Measurements from ENCODE around the gene NLN.

GRCh38 chr5:65819215-65819904 lies 97.4 kb downstream of the NLN start:
- TF ChIP-seq TARDBP (IDR thresholded peaks at IDR 0.05): no peak
- TF ChIP-seq GATAD2A (IDR thresholded peaks at IDR 0.05): no peak
- no peak for TF ChIP-seq CTCF (IDR thresholded peaks at IDR 0.05 in 2 of 3, conservative IDR thresholded peaks at IDR 0.05 in 1 of 3; ENCODE audit: insufficient read depth in 2 of 3, low read depth in 1 of 3, low read length in 3 of 3)
- TF ChIP-seq NCOA4 (IDR thresholded peaks at IDR 0.05; ENCODE audit: partially characterized antibody): no peak
- TF ChIP-seq, protein P1, sequence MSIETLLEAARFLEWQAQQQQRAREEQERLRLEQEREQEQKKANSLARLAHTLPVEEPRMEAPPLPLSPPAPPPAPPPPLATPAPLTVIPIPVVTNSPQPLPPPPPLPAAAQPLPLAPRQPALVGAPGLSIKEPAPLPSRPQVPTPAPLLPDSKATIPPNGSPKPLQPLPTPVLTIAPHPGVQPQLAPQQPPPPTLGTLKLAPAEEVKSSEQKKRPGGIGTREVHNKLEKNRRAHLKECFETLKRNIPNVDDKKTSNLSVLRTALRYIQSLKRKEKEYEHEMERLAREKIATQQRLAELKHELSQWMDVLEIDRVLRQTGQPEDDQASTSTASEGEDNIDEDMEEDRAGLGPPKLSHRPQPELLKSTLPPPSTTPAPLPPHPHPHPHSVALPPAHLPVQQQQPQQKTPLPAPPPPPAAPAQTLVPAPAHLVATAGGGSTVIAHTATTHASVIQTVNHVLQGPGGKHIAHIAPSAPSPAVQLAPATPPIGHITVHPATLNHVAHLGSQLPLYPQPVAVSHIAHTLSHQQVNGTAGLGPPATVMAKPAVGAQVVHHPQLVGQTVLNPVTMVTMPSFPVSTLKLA (conservative IDR thresholded peaks at IDR 0.05): no peak
- TF ChIP-seq ZFX (CRISPR knock-in tag; IDR thresholded peaks at IDR 0.05): no peak
- TF ChIP-seq, protein P2, sequence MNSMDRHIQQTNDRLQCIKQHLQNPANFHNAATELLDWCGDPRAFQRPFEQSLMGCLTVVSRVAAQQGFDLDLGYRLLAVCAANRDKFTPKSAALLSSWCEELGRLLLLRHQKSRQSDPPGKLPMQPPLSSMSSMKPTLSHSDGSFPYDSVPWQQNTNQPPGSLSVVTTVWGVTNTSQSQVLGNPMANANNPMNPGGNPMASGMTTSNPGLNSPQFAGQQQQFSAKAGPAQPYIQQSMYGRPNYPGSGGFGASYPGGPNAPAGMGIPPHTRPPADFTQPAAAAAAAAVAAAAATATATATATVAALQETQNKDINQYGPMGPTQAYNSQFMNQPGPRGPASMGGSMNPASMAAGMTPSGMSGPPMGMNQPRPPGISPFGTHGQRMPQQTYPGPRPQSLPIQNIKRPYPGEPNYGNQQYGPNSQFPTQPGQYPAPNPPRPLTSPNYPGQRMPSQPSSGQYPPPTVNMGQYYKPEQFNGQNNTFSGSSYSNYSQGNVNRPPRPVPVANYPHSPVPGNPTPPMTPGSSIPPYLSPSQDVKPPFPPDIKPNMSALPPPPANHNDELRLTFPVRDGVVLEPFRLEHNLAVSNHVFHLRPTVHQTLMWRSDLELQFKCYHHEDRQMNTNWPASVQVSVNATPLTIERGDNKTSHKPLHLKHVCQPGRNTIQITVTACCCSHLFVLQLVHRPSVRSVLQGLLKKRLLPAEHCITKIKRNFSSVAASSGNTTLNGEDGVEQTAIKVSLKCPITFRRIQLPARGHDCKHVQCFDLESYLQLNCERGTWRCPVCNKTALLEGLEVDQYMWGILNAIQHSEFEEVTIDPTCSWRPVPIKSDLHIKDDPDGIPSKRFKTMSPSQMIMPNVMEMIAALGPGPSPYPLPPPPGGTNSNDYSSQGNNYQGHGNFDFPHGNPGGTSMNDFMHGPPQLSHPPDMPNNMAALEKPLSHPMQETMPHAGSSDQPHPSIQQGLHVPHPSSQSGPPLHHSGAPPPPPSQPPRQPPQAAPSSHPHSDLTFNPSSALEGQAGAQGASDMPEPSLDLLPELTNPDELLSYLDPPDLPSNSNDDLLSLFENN (IDR thresholded peaks at IDR 0.05; ENCODE audit: low read depth in 2 of 2, low read length in 2 of 2): no peak
- TF ChIP-seq, protein P3, sequence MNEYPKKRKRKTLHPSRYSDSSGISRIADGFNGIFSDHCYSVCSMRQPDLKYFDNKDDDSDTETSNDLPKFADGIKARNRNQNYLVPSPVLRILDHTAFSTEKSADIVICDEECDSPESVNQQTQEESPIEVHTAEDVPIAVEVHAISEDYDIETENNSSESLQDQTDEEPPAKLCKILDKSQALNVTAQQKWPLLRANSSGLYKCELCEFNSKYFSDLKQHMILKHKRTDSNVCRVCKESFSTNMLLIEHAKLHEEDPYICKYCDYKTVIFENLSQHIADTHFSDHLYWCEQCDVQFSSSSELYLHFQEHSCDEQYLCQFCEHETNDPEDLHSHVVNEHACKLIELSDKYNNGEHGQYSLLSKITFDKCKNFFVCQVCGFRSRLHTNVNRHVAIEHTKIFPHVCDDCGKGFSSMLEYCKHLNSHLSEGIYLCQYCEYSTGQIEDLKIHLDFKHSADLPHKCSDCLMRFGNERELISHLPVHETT (CRISPR knock-in tag; conservative IDR thresholded peaks at IDR 0.05 in 1 of 2, IDR thresholded peaks at IDR 0.05 in 1 of 2): no peak
- no peak for TF ChIP-seq STAG1 (CRISPR knock-in tag; IDR thresholded peaks at IDR 0.05; ENCODE audit: borderline replicate concordance)
